Mucosa of stomach (tissue), 1 donor: ENCODE measurements around the gene TMEM95.
A peak's percentile ranks its signal among the peaks of the same experiment; 100 is the strongest.

Source experiments
- H3K27me3 ChIP-seq: one replicate; pipeline ENCODE4 v1.7.0; 2013; ENCODE audit warnings: mild to moderate bottlenecking, low read length; ENCODE audit not compliant: control insufficient read depth, insufficient read depth
- H3K36me3 ChIP-seq: one replicate; pipeline ENCODE4 v1.7.0; 2013; ENCODE audit warnings: low read length; ENCODE audit not compliant: control insufficient read depth, insufficient read depth
- H3K4me1 ChIP-seq: one replicate; pipeline ENCODE4 v1.7.0; 2013; ENCODE audit warnings: mild to moderate bottlenecking, low read length; ENCODE audit not compliant: control insufficient read depth, insufficient read depth
- H3K4me3 ChIP-seq: one replicate; pipeline ENCODE4 v1.7.0; 2013; ENCODE audit warnings: low read length
- H3K9ac ChIP-seq: one replicate; pipeline ENCODE4 v1.7.0; 2013; ENCODE audit warnings: mild to moderate bottlenecking, low read length, moderate library complexity
- H3K9me3 ChIP-seq: one replicate; pipeline ENCODE4 v1.7.0; 2013; ENCODE audit warnings: mild to moderate bottlenecking, low read length, moderate library complexity; ENCODE audit not compliant: control insufficient read depth
- donor health status: Pancreatic carcinoma.

The TMEM95 gene

DNA sequence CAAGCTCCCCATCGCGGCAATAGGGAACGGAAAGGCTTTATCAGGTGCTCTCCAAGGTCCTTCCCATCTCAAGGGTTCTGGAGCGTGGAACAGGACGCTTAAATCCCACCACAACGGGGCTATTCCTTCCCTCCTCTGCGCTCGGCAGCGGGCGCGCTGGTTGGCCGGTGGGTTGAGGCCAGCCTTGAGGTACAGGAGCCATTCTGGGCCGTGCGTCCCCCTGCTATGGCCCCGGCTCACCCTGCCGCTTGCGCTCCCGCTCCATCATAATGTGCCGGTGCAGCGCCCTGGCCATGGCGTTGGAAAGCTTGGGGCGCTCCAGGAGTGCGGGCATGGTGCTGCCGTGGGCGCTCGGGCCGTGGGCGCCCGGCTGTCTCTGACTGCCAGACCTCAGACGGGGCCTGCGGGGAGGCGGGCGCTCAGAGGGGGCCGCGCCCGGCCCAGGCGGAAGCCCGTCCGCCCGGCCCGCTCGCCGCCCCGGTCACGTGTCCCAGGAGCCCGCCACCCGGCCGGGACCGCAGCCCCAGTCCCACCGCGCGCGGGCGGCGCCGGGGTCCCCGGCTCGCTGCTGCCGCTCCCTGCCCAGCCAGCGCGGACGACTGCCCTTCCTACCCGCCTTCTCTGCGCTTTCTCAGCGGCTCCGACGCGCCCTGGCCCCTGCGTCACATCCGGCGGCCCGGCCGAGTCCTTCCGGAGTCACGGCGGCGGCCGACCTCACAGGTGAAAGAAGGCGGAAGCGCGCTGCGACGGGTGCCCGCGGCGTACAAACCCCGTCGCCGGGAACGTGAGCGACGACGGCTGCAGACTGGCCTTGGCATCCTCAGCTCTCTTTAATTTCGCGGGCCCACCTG lies 40.0 kb upstream of the TMEM95 start, which contains the start of gene GPS2:
Gene GPS2, minus strand, starts transcription at position 642 of the 851 bp plus-strand sequence. Its CDS starts 308 bp downstream, at position 334.
- H3K9me3 ChIP-seq = no peaks in the 10 kb centered on the region
- H3K27me3 ChIP-seq = no peaks in the 10 kb centered on the region
- H3K36me3 ChIP-seq = peaks cover 17% of the 10 kb centered on the region
- peaks cover 32% of the 10 kb centered on the region for H3K4me1 ChIP-seq
- peak within 1 kb of the TSS; percentile 70 for H3K4me3 ChIP-seq
- H3K9ac ChIP-seq = peak within 1 kb of the TSS; percentile 79

DNA sequence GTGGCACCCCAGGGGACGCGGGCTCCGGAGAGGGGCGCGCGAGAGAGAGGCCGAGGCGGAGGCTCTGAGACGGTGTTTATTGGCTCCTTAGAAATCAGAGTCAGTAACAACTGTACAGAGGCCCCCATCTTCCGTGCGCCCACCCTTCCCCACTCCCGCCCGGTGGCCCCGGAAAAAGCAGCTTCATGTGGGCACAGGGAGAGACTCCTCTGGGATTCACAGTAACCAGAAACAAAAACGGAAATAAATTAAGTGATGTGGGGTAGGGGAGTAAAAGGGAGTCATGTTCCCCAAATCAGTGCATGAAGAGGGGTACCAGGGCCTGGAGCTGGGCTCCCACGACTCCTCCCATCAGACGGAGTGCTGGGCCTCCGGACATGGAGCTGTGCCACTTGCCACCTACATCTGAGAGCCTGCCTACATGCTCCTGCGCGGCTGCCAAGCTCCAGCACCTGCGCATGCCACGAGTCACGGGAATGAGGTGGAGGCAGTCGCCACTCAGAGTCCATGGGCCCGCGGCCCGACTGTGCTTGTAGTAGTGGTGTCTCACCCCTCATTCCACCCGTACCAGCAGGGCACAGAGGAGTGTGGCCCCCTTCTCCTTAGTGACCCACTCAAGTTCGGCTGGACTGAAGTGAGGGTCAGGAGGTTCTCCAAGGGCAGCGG lies 39.3 kb upstream of the TMEM95 start:
- peaks cover 28% of the 10 kb centered on the region for H3K4me1 ChIP-seq
- no peaks in the 10 kb centered on the region for H3K27me3 ChIP-seq
- H3K36me3 ChIP-seq = peaks cover 14% of the 10 kb centered on the region
- H3K9me3 ChIP-seq = no peaks in the 10 kb centered on the region
- peak overlapping the region; percentile 79 for H3K9ac ChIP-seq
- H3K4me3 ChIP-seq = peak overlapping the region; percentile 23

DNA sequence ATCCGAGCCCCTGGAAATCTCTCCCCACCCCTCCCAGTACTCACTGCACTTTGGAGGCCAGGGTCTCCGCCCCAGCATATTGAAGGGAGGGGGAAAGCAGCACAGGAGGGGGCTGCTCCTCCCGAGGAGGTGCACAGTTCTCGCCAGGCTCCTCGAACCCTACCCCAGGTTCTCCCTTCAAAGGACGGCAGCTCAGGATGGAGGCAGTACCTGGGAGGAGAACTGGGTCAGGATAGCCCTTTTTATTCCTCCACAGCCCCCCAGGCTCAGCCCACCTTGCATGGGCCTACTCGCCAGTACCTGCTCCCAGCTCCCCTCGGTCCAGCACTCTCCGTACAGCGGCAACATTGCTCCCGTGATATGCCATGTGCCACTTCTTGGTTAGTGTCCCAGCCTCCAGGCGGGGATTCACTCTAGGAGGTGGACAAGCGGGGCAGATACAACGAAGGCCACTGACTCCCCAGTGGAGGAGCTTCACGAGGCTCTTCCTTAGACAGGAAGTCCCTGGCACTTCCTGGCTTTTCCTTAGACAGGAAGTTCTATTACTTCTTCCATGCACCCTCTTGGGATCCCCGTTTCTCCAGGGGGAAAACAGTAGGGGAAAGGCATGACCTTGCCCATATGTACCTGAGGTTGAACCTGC lies 37.7 kb upstream of the TMEM95 start:
- Histone ChIP-seq H3K9ac (no peak overlapping the region), H3K4me1 (peaks cover 28% of the 10 kb centered on the region), H3K27me3 (no peaks in the 10 kb centered on the region), H3K36me3 (peaks cover 10% of the 10 kb centered on the region), H3K4me3 (no peak overlapping the region), H3K9me3 (no peaks in the 10 kb centered on the region)

DNA sequence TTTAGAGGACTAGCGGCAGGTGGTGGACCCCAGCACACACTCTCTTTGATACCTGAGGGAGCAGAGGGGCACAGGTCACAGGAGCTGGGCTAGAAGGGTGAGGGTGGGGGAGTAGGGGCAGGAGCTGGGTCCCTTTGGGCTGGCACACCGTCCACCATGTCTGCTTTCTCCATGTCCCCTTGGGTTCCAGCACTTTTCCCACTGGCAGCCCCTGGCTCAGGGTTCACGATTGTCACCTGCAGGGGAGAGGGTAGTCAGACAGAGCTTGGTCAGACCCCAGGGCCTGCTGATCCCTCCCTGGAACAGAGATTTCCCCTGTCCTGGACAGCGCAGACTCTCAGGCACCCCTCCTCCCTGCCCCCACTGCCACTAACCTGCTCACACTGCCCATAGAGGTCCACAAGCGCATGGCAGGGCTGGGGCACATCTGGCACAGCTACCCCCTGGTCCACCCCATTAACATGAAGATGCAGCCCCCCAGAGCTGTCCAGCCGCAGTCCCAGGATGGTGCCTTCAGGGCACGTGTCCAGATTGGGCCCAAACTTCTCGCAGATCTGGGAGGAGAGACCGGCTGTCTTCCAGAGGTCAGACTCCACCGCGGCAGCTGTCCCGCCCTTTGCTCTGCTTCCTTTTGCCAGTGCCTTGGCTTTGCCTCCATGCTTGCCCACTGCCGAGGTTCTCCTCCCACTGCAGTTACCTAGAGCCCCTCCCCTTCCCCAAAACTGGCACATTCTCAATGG lies 36.7 kb upstream of the TMEM95 start:
- Histone ChIP-seq H3K36me3 (peaks cover 4% of the 10 kb centered on the region), H3K9ac (no peak overlapping the region), H3K9me3 (no peaks in the 10 kb centered on the region), H3K4me3 (no peak overlapping the region), H3K4me1 (peaks cover 20% of the 10 kb centered on the region), H3K27me3 (no peaks in the 10 kb centered on the region)

DNA sequence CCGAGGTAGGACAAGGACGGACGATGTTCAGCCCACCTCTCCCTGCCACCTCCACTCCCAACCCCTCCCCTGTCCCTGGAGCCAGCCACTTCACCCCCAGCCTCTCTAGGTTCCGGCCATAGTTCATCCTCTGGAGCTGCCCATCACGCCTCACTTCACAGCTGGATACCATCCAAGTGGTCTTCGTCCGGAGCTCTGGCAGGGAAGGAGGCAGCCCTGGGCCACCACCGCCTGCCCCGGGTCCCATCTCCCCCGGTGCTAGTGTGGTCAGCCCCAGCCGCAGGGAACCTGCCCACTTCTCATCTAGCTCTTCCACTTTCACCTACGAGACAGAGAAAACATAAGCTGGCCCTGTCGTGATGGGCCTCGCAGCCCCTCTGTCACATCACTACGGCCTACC lies 33.5 kb upstream of the TMEM95 start:
- H3K36me3 ChIP-seq = peaks cover 12% of the 10 kb centered on the region
- no peak overlapping the region for H3K4me3 ChIP-seq
- H3K9ac ChIP-seq = no peak overlapping the region
- no peaks in the 10 kb centered on the region for H3K4me1 ChIP-seq
- no peaks in the 10 kb centered on the region for H3K27me3 ChIP-seq
- no peaks in the 10 kb centered on the region for H3K9me3 ChIP-seq

DNA sequence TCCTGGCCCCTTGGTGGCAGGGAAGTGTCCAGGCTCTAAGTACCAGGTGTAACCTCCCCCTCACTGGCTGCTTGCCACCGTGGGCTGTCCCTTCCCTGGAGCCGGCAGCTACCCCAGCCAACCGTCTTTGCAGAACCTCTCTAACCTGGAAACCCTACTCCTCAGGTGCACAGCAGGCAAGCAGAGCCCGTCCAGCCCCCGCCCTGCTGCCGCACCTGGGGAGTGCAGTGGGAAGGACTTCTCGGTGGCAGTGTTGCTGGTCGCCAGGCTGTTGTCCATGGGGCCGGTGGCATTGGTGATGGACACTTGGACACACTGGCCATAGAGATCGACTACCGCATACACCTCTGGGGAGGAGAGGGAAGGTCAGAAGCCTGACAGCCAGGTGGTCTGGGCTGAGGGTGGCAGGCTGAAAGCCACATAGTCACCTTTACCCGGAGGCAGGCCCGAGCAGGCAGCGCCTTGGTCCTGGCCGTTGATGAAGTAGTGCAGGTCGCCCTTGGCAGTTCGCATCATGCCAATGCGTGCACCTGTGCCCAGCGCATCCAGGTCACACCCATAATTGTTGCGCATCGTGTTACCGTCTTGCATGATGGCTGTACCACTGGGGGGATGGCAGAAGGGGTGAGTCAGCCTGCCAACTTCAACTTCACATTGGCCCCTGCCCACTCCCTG lies 32.3 kb upstream of the TMEM95 start:
- H3K36me3 ChIP-seq = peaks cover 12% of the 10 kb centered on the region

DNA sequence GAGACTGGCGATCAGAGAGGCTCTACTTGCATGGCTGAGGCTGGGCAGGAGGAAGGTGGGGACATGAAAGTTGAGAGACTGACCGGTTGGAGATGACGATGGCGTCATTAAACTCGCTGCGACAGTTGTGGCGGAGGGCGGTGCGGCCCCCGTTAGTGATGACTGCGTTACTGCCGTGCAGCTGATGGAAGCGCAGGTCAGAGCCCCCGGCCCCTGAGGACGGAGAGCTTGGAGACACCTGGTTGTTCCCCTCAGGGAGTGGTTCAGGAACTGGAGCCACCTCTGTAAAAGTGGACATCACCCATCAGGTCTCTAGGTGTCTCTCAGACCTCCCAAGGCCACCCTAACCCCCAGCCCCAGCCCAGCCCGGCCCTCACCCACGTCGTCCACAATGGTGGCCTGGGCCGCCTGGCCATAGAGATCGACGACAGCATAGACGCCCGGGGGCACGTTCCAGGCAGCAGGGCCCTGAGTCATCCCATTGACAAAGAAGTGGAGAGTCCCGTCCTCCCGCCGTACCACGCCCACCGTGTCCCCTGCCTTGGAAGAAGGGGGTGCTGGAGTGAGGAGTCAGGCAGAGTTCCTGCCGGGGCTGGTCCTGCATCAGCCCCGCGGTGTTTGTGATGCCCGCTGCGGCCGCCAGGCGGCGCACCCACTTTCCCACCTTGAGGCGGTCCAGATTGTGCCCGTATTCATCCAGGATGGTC lies 31.1 kb upstream of the TMEM95 start:
- H3K36me3 ChIP-seq = peaks cover 12% of the 10 kb centered on the region
- H3K27me3 ChIP-seq = no peaks in the 10 kb centered on the region
- peaks cover 6% of the 10 kb centered on the region for H3K4me1 ChIP-seq
- no peaks in the 10 kb centered on the region for H3K9me3 ChIP-seq
- H3K9ac ChIP-seq = no peak overlapping the region
- no peak overlapping the region for H3K4me3 ChIP-seq

More for the DNA sequence above, 32.3 kb upstream of the TMEM95 start:
- no peak overlapping the region for H3K4me3 ChIP-seq
- H3K4me1 ChIP-seq = no peaks in the 10 kb centered on the region
- H3K9me3 ChIP-seq = no peaks in the 10 kb centered on the region
- no peaks in the 10 kb centered on the region for H3K27me3 ChIP-seq
- H3K9ac ChIP-seq = no peak overlapping the region

DNA sequence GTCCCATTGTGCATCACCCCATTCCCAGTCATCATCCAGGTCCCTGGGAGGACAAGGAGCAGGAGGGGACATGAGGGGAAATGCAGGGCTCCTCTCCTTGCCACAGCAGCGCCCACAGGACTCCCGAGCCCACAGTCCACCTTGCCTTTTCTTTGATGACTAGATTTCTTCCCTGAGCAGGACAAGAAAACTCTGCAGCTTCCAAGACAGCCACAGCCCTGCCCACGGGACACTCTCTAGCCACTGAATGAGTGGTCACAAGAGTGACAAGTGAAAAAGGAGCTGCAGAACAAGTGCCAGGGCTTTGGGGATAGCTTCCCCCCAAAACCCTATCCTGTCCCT lies 30.5 kb upstream of the TMEM95 start:
- Histone ChIP-seq H3K36me3 (peaks cover 12% of the 10 kb centered on the region), H3K4me1 (peaks cover 6% of the 10 kb centered on the region), H3K27me3 (no peaks in the 10 kb centered on the region), H3K4me3 (no peak overlapping the region), H3K9me3 (no peaks in the 10 kb centered on the region), H3K9ac (no peak overlapping the region)

DNA sequence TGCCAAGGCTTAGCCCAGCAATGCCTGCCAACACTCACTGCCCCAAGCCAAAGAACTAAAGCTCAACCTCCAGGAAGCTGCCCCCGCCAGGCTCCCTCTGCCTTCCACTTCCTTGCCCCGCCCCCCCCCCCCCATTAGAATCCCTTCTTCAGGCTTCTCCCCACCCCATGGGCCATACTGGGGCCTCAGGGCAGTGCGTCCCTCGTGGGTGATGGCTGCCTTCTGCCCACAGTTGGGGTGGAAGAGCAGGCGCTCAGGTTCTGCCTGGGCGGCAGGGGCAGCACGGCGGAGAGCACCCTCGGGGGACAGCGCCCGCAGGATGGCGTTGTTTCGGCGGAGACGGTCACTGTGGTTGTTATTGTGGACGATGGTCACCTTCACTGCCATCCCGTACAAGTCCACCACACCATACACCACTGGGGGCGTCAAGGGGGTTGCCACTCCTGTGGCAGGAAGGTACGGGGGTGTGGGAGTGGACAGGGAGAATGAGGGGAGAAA lies 29.9 kb upstream of the TMEM95 start:
- Histone ChIP-seq H3K9ac (no peak overlapping the region), H3K4me3 (no peak overlapping the region), H3K36me3 (peaks cover 12% of the 10 kb centered on the region), H3K9me3 (no peaks in the 10 kb centered on the region), H3K27me3 (no peaks in the 10 kb centered on the region), H3K4me1 (peaks cover 6% of the 10 kb centered on the region)

DNA sequence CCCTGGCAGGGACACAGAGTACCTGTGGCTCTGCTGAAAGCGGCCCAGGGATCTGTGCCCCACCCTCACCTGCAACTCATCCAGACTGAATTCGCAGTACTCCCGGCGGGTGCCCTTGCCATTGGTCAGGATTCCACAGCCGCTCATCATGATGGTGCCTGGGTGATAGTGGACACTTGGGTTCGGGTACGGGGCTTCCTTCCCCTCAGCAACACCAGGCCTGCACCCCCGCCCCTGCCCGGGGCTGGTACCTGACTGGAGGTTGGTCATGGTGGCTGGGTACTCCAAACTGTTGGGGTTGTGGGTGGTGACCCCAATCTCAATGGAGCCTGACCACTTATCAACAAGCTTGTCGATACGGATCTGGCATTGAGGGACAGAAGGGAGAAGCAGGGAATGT lies 28.8 kb upstream of the TMEM95 start:
- Histone ChIP-seq H3K4me3 (no peak overlapping the region), H3K27me3 (no peaks in the 10 kb centered on the region), H3K36me3 (peaks cover 12% of the 10 kb centered on the region), H3K9ac (no peak overlapping the region), H3K4me1 (peaks cover 6% of the 10 kb centered on the region), H3K9me3 (no peaks in the 10 kb centered on the region)

DNA sequence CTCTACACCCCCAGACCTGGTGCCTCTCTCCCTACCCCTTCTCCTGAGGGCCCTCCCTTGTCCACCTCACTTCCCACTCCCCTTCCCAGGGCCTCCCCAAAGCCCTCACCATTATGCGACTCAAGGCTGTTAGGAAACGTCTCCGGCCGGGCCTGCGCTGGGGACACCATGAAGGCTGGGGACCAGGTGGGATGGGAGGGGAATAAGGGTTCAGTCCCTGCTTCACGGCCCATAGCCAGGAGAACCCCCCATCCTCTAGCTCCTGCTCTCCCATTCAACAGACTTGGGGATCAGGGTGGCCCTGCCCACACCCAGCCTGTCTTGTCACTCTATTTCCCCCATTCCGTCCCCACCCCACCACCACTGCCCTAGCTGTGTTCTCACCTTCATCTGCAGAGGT lies 27.9 kb upstream of the TMEM95 start:
- no peaks in the 10 kb centered on the region for H3K9me3 ChIP-seq
- no peak overlapping the region for H3K4me3 ChIP-seq
- H3K4me1 ChIP-seq = peaks cover 6% of the 10 kb centered on the region
- H3K36me3 ChIP-seq = peaks cover 12% of the 10 kb centered on the region
- no peaks in the 10 kb centered on the region for H3K27me3 ChIP-seq
- H3K9ac ChIP-seq = no peak overlapping the region
